NCI-H1105 treated with DMSO at 0.1 percent for 48 hours (cell line): ENCODE measurements around the gene MIPEP.
"Not testable (repeated sequence)": the region's sequence is repeated elsewhere in the genome, so short reads cannot be mapped to it uniquely, and the experiment has no call there.

ENCODE experiments used
- DNase-seq: peaks from one replicate; lab custom pipeline; 2025; lab: John Stamatoyannopoulos, UW

Gene MIPEP

DNA sequence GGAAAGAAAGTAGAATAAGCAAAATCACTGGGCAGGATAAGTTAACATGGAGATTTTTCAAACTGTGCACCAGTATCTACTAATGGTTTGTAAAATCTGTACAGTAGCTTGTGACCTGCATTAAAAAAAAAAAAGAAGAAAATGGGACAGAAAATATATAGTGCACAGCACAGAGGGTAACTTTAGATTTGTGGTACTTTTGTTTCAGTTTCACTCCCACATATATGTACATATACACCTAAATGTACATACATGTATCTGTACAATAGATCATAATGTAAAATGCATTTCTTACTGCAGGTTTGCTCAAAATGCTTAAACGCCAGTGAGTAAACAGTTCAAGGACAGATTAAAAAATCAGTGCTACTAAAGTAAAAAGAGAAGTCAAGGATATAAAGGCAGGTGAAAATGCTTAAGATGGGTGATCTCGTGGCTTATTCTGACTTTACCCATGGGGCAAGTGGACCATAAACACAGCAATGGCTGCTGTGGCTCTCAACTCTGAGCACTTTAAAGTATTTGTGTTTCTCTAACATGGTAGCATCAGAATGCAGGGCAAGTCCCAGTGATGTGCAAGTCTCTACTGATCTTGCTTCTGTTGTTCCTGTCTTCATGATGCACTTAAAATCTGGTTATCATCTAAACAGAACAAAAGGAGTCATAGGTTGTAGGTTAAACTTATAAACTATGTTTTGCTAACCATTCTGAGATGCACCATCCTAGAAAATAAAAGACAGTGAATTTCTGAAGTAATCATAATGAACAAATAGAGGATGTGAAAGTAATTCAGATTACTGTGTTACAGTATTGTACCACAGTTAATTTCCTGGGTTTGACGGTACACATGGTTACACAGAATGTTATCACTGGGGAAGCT lies 112.3 kb downstream of the MIPEP start:
- DNase-seq: no peak

DNA sequence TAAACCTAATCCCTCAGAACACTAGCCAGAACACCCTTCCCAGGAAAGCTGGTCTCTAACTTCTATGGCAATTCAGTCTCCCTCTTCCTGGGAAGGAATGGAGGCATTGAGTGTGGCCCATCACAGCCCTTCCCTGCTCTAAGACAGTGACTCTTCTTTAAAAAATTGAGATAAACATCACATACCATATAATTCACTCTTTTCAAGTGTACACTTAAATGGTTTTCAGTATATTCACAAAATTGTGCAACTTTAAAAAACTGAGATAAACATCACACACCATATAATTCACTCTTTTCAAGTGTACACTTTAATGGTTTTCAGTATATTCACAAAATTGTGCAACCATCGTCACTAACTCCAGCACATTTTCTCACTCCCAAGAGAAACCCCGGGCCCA lies 116.5 kb downstream of the MIPEP start:
- no peak for DNase-seq

DNA sequence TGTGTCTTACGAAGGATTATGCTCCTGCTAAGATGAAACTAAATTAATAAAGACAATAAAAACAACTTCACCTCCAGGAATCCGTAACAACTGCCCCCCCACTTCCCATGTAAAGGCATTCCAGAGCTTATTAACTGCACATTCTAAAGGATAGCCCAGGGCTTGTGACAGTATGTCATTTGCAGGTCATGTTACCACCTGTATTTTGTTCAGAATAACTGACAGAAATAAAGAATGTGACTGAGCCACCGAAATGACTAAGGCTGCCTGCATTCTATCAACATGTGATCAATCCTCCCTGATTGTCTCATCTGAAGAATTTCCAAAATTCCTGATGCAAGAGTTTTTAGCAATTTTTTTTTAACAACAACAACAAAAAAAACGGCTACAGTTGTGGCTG lies 117.2 kb downstream of the MIPEP start:
- no peak for DNase-seq

DNA sequence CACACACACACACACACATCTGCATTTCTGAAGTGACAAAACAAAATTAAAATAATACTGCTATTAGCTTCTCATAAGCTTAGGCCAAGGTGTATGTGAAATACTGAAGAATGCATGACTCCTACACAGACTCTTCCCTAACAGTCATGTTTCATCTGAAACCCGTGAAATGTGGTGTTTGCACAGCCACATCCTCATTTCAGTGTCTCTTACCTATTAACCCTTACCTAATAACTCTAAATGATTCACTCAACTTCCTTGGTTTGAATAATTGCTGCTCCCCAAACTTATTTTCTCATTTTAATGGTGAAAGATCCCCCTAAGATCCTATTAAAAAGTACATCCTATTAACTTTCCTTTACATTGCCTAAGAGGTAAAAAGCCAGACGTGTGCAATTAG lies 117.6 kb downstream of the MIPEP start:
- no peak for DNase-seq

DNA sequence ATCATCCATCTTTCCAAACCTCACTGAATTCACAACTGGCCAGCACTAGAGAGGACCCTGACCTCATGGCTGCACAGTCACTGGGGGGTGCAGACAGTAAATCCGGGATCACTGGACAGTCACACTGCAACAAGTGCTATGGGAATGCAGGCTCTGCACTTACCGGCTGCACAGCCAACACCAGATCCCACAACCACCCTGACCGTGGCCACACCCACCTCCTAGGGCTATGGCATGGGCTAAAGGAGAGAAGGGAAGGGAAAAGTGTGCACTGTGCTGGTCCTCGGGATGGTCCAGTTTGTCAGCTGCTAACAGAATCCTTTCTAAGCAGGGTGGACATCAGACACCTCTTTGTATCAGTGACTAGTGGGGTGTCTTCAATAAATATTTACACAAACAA lies 118.2 kb downstream of the MIPEP start:
- DNase-seq: no peak

DNA sequence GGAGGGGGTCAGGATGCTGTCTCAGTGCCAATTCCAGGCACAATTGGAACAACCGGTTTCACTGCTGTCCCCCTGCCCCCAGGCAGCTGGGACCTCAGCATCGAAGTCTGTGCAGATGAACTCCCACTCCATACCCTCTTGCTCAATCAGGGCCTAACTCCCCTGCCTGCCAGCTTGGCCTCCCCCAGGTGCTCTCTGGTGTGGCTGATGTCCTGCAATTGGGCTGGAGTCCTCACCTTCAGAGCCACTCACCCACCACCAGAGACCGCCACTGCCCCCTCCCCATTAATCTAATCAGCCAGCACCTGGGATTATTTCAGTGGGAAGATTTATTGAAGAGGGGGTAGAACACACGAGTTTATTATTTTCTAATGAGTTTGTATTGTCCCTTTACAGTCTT lies 118.8 kb downstream of the MIPEP start:
- DNase-seq: no peak

DNA sequence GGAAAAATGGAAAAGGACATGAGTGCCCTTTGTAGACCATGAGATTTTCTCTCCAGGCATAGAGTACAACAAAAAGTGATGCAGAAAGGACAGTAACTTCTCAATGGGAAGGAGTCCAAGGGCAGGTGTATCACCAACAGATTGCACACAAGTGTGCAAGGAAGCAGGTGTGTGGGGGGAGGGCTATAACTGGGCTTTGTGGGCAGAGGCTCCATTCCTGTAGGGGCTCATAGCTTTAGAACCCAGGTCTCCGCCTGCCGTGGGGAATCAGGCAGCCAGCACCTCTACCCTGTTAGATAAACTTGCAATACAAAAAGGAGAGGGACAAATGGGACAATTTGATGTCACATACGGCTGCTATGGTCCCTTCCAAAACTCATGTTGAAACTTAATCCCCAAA lies 119.8 kb downstream of the MIPEP start:
- DNase-seq: no peak

DNA sequence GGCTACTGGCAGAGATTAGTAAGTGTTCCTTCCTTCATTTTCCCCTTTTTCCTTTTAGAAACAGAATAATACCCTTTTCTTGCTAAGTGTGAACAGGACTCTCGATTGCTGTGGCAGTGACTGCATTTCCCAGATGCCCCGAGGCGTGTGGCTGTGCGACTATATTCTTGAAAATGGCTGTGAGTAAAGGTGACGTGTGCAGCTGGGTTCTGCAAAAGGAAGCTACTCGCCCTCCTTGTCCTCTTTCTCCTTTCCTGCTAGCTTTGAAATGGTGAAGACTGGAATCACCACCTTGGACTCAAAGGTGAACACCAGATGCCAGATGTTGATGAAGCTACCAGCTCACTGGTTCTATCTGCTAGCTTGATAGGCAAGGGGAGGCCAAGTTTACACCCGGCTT lies 121.4 kb downstream of the MIPEP start:
- DNase-seq: no peak

DNA sequence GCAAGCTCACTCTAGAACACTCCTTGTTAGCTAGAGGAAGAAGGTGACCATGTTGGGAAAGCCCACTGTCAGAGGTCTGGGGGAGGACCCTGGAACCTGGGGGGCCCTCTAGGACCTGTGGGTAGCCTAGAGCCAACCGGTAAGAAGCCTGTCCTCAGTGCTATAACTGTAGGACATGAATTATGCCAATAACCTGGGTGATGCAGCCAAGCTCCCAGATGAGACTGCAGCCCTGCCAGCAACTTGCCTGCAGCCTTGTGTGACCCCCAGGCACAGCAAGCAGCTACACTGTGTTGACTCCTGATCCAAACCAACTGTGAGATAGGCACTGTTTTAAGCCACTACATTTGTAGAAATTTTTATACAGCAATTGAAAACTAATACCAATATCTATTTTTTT lies 122.3 kb downstream of the MIPEP start:
- no peak for DNase-seq

DNA sequence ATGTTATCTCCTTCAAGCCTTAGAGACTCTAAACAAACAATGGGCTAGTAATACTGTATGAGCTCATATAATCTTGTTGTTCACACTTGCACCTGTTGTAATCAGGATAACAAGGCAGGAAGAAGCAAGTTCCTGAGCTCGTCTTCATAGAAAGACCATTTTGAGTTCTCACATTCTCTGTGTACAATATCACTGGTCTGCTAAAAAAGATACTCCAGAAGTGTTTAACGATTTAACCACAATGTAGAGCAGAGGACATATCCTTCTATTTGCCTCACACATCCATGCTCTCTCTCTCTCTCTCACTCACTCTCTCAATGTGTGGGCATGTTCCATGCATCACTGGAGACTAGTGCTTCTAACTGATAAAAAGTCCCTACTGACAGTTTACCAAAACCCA lies 122.9 kb downstream of the MIPEP start:
- no peak for DNase-seq

DNA sequence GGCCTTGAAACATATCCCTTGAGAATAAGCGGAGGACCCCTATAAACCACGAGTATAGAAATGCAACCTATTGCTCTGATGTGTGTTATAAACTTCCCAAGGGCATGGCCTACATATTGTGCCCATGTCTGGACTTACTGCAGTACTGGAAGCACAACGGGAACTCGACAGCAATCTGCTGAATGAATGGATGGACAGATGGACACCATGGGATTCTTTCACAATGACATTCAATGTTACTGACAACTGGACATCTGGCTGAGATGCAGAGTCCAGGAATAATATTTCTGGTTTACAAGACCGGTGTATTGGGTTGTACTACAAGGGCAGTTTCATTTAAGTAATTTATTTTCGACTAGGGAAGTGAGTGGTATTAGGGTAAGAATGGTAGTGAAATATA lies 123.7 kb downstream of the MIPEP start:
- no peak for DNase-seq

DNA sequence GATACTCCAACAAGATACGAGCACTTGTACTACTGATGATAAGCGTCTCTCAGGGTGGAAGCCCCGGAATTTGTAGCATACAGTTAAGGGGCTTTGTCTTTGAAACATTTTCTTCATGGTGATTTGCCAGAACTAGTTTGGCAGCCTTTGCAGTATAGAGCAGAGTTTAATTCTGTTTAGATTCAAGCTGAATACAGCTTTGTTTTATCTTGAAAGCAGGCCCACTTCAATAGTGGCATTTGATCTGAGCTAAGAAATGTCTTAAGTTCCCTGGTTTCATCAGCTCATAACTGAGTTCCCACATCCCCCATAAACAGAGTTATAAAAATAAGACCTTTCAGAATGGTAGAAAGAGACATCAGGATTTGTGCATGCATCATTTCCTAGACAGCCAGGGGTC lies 125.9 kb downstream of the MIPEP start:
- DNase-seq: no peak

DNA sequence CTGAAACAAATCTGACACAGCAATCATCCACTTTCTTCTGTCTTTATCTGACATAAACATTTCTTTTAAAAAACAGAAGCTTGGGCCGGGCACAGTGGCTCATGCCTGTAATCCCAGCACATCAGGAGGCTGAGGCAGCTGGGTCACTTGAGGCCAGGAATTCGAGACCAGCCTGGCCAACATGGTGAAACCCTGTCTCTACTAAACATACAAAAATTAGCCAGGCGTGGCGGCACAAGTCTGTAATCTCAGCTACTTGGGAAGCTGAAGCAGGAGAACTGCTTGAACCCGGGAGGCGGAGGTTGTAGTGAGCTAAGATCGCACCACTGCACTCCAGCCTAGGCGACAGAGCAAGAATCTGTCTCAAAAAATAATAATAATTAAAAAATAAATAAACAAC lies 127.4 kb downstream of the MIPEP start:
- DNase-seq: not testable (repeated sequence)

DNA sequence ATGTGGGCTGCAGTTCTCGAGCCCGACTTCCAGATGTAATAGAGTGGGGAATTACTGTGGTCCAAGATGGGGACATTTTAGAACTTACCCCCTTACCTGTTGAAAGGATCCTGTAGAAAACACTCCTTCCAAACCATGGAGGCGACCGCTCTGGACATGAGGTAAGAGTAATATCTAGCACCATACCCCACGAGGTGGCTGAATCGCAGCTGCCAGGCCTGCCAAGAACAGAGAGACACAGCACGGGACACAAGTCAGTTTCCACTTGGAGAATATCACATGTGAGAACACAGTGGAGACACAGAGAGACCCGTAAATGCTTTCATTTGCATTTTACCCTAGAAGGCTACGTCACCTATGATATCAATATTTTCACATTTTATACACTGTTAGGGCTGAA lies 129.2 kb downstream of the MIPEP start:
- no peak for DNase-seq

DNA sequence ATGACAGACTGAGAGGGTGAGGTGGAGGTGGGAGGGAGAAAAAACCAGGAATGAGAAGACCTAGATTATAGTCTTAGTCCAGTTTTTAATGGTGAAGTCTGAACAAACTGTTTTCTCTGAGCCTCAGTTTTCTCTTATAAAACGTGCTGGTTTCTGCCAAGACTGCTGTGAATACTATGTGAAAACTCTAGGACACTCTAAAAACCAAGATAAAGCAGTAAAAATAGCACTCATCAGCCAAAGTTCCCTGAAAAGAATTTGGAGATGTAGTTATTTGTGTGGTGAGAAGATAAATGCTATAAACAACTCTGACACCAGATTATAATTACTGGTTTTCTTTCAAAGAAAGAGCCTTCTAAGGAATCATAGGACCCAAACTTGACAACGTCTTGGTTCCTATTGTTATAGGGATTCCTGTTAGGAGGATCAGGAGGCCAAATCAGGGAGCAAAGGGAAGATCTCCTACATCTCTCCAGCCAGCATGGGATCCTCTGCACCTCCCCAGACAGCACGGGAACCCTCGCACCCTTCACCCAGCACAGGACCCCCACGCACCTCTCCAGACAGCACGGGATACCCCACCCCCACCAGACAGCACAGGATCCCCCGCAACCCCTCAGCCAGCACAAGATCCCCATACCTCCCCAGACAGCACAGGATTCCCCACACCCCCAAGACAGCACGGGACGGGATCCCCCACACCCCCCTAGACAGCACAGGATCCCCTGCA lies 130.2 kb downstream of the MIPEP start:
- no peak for DNase-seq

DNA sequence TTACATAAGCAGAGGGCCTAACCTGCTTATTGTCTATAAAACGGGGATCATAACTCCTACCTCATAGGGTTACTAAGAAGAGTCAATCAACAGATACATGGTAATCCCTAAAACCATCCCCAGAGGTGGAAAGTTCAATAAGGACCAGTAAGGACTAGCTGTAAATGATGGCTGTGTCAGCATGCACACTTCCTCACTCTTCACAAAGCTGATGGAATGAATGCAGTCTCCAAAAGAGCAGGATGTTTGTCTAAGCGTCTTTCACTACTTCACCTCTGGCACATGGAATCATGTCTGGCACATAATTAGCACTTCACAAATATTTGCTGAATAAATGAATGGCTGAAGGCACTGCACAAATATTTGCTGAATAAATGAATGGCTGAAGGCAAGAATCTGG lies 134.2 kb downstream of the MIPEP start:
- no peak for DNase-seq

DNA sequence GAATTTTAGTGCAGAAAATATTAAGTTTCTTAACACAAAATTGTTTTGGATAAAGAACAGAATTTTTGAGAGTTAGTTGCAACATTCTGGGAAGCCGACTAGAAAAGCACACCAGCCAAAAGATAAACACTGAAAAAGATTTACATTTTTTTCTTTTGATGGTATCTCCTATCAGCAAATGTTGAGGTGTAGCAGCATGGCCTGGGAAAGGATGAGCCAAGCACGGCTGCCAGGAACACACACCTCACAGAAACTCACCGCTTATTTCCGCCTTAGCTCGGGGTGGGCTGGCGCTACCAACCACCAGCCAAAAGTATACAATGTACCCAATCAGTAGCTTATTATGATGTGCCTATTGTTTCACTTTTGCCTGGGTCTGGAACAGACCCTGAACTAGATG lies 134.7 kb downstream of the MIPEP start:
- no peak for DNase-seq

DNA sequence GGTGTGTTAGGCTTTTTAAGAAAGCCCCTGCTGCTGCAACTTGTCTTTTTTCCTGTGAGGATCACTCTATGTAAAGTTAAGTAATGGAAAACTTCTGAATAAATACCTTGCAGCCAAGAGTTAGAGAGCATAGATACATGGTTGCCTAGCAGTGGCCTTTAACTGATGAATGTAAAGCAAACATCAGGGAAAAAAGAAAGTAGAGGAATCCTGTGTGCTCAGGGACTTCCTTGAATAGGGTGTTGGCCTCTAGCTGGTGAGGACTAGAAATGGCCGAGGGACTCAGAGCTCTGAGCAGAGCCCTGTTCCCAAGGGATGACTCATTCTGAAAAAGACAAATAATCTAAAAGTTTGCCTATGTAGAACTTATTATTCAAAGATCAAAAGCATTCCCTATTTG lies 135.7 kb downstream of the MIPEP start:
- DNase-seq: no peak

DNA sequence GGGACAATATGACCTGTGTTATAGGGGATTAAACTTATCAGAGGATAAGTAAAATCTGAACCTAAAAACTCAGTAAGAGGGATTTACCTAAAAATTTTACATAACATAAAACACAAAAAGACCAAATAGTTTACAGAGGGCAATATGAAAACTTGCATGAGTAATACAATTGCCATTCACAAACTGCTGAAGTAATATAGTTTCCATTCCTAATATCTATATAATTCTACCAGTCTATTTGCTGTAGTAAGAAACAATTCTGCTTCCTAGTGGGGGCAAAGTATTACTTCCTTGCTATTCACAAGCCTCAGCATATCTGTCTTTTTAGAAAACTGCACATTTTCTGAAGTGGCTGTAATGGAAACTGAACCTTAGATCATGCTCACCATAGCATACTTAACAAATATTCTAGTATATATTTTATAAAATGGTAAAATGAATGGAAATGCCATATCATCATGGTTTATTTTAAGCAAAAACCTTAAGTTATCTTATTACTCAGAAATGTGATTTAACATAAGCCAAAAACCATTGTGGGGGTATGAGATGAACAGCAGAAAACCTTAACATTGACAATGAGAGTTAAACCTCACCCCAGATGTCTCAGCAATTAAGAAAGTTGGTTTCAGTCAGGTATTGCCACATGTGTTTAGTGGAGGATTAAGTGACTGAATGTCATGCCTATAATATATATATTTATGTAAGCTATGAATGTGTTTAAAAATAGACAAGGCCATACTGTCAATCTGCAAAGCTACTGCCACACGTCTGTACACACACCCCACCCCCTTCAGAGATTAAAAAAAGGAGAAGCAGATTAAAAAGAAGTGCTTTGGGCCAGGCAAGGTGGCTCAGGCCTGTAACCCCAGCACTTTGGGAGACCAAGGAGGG lies 136.8 kb downstream of the MIPEP start:
- DNase-seq: no peak

DNA sequence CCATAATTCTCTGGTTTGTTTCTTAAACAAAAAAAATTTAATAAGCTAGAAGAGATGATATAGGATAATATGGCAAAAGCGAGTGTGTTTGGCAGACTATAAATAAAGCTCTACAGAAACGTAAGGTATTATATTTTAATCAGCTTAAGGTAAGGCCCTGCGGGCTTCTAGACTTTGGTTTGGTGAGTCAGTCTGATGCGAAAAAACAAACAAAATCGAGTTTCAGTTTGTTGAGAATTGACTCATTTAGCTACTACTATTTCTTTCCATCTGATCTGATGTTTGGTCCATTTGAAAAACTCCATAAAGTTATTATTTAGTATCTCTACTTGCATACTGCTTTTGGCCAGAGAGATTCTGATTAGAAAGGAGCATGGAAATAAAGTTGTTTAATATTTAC lies 138.0 kb downstream of the MIPEP start:
- no peak for DNase-seq

DNA sequence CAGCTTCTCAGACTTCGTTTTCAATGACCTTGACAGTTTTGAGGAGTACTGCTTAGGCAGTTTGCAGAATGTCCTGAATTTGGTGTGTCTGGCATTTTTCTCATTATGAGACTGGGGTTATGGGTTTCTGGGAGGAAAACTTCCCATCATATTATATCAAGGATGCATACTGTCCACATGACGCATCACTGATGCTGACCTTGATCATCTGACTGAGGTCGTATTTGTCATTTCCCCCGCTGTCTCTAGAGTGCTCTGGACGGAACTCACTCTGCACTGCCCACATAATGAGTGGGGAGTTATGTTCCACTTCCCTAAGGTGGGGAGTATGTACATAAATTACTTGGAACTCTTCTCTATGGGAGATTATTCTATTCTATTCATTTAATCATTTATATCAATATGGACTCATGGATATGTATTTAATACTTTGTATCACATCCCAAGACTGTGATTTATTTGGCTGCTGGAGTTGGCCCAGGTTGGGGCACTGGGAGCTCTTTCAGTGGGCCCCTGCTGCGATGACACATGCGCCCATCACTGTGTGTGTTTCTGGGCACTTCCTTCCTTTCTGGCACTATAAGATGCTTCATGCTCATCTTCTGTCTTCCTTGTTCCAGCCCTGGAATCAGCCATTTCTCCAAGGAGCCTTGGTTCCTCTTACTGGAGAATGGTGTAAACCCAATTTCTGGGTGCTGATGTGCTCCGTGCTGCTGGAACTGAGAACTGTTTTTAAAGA lies 138.6 kb downstream of the MIPEP start:
- no peak for DNase-seq
